WTC11 (cell line): ENCODE measurements around the gene GYPA. TPM values are rescaled to one million over a fixed set of nuclear protein-coding genes. Genes with fewer than 3 reads are reported as not detected.

Experiments used
- ATAC-seq: fragments of 200-7000 bp; cut with Tn5 transposase; 2 replicates; pipeline ENCODE4 v1.10.0; 2021; ENCODE audit warnings: mild to moderate bottlenecking, moderate library complexity
- CTCF ChIA-PET: fragments of 300-600 bp; sonication (Branson Sonifier 250); formaldehyde crosslinking; loops from one replicate; lab custom pipeline; 2021; ENCODE audit warnings: antibody characterized with exemption; lab: Charles Lee
- POLR2A ChIA-PET: fragments of 350-600 bp; sonication (Branson Sonifier 250); formaldehyde crosslinking; loops from one replicate; lab custom pipeline; 2021; ENCODE audit warnings: antibody characterized with exemption; lab: Charles Lee
- DNase-seq: peaks from one replicate; pipeline ENCODE4 v3.0.0; 2021; ENCODE audit warnings: low spot score
- H3K27ac Mint-ChIP-seq: 2 replicates; pipeline ENCODE4 v1.8.0; 2021; ENCODE audit warnings: mixed read lengths
- H3K27me3 Mint-ChIP-seq: 2 replicates; pipeline ENCODE4 v1.8.0; 2021; ENCODE audit warnings: low read depth, mild to moderate bottlenecking, moderate library complexity, mixed read lengths
- H3K36me3 Mint-ChIP-seq: 2 replicates; pipeline ENCODE4 v1.8.0; 2021; ENCODE audit warnings: mixed read lengths
- H3K4me1 Mint-ChIP-seq: 2 replicates; pipeline ENCODE4 v1.8.0; 2022; ENCODE audit warnings: mixed read lengths
- H3K4me3 Mint-ChIP-seq: 2 replicates; pipeline ENCODE4 v1.8.0; 2021; ENCODE audit warnings: mild to moderate bottlenecking, moderate library complexity, mixed read lengths
- H3K9me3 Mint-ChIP-seq: 2 replicates; pipeline ENCODE4 v1.8.0; 2021; ENCODE audit warnings: mixed read lengths
- CREM ChIP-seq: sonication (generic); formaldehyde crosslinking; IDR thresholded peaks from 2 replicates; pipeline ENCODE4 v1.8.1; 2022; ENCODE audit warnings: mild to moderate bottlenecking, missing genetic modification reagents, moderate library complexity
- FOXP1 ChIP-seq: sonication (generic); formaldehyde crosslinking; IDR thresholded peaks from 2 replicates; pipeline ENCODE4 v1.8.0; 2022; ENCODE audit warnings: missing genetic modification reagents, mild to moderate bottlenecking, moderate library complexity, borderline replicate concordance
- GABPB1 ChIP-seq: sonication (generic); formaldehyde crosslinking; IDR thresholded peaks from 2 replicates; pipeline ENCODE4 v1.8.1; 2023; ENCODE audit warnings: mild to moderate bottlenecking, missing genetic modification reagents
- PRDM15 ChIP-seq: sonication (generic); formaldehyde crosslinking; IDR thresholded peaks from 2 replicates; pipeline ENCODE4 v1.8.0; 2022; ENCODE audit warnings: missing genetic modification reagents
- RORB ChIP-seq: fragments of 250-450 bp; sonication (Bioruptor Pico); IDR thresholded peaks from 2 replicates; pipeline ENCODE4 v1.9.0; 2021; ENCODE audit warnings: mild to moderate bottlenecking
- ZNF263 ChIP-seq: sonication (generic); formaldehyde crosslinking; IDR thresholded peaks from 2 replicates; pipeline ENCODE4 v1.8.1; 2022; ENCODE audit warnings: low read depth, mild to moderate bottlenecking, moderate library complexity, missing genetic modification reagents
- ZNF512 ChIP-seq: sonication (generic); formaldehyde crosslinking; IDR thresholded peaks from 2 replicates; pipeline ENCODE4 v1.8.1; 2022; ENCODE audit warnings: missing genetic modification reagents, borderline replicate concordance
- ZNF532 ChIP-seq: fragments of 250-450 bp; sonication (Bioruptor Pico); IDR thresholded peaks from 2 replicates; pipeline ENCODE4 v1.9.0; 2021; ENCODE audit warnings: mild to moderate bottlenecking, borderline replicate concordance
- total RNA-seq: library from RNA; stranded (reverse); gene quantifications from 3 replicates; pipeline ENCODE4 v1.2.3, GENCODE V29; 2021
- TF ChIP-seq, protein P1 (sequence below): sonication (generic); formaldehyde crosslinking; IDR thresholded peaks from 2 replicates; pipeline ENCODE4 v1.8.1; 2023; ENCODE audit warnings: mild to moderate bottlenecking, missing genetic modification reagents, borderline replicate concordance
- TF ChIP-seq, protein P2 (sequence below): sonication (generic); formaldehyde crosslinking; conservative IDR thresholded peaks from 2 replicates; pipeline ENCODE4 v1.8.1; 2022; ENCODE audit warnings: mild to moderate bottlenecking, missing genetic modification reagents
- TF ChIP-seq, protein P3 (sequence below): sonication (generic); formaldehyde crosslinking; IDR thresholded peaks from 2 replicates; pipeline ENCODE4 v1.8.0; 2022; ENCODE audit warnings: mild to moderate bottlenecking, missing genetic modification reagents
- TF ChIP-seq, protein P4 (sequence below): sonication (generic); formaldehyde crosslinking; IDR thresholded peaks from 2 replicates; pipeline ENCODE4 v1.8.0; 2023; ENCODE audit warnings: mild to moderate bottlenecking, missing genetic modification reagents
- TF ChIP-seq, protein P5 (sequence below): fragments of 250-450 bp; sonication (Bioruptor Pico); conservative IDR thresholded peaks from 2 replicates; pipeline ENCODE4 v1.9.0; 2021; ENCODE audit warnings: mild to moderate bottlenecking

The GYPA gene
- total RNA-seq, 1 experiment from 2014 or later, result 0.09 TPM

DNA sequence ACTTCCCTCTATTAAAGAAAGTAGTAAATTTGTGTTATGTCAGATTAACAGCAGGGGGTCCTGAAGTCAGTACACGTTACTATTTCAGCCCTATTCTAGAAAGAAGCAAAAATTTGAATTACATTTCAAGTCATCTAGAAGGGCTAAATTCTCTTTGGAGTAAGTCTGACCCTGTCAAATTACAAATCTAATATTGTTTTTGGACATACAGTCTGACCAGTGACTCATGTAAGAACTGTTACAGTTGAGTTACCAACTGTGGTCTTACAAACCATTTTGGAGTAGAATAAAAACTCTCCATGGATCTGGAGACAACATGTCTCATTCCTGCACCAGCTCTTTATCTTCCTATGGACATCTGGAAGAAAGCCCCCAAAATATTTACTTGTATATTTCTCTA, 36.0 kb upstream of the GYPA start (continued):
- TF ChIP-seq, protein P1, sequence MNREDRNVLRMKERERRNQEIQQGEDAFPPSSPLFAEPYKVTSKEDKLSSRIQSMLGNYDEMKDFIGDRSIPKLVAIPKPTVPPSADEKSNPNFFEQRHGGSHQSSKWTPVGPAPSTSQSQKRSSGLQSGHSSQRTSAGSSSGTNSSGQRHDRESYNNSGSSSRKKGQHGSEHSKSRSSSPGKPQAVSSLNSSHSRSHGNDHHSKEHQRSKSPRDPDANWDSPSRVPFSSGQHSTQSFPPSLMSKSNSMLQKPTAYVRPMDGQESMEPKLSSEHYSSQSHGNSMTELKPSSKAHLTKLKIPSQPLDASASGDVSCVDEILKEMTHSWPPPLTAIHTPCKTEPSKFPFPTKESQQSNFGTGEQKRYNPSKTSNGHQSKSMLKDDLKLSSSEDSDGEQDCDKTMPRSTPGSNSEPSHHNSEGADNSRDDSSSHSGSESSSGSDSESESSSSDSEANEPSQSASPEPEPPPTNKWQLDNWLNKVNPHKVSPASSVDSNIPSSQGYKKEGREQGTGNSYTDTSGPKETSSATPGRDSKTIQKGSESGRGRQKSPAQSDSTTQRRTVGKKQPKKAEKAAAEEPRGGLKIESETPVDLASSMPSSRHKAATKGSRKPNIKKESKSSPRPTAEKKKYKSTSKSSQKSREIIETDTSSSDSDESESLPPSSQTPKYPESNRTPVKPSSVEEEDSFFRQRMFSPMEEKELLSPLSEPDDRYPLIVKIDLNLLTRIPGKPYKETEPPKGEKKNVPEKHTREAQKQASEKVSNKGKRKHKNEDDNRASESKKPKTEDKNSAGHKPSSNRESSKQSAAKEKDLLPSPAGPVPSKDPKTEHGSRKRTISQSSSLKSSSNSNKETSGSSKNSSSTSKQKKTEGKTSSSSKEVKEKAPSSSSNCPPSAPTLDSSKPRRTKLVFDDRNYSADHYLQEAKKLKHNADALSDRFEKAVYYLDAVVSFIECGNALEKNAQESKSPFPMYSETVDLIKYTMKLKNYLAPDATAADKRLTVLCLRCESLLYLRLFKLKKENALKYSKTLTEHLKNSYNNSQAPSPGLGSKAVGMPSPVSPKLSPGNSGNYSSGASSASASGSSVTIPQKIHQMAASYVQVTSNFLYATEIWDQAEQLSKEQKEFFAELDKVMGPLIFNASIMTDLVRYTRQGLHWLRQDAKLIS (CRISPR knock-in tag), result no peak
- TF ChIP-seq, protein P2, sequence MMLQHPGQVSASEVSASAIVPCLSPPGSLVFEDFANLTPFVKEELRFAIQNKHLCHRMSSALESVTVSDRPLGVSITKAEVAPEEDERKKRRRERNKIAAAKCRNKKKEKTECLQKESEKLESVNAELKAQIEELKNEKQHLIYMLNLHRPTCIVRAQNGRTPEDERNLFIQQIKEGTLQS (CRISPR knock-in tag), result no peak
- TF ChIP-seq ZNF532 (CRISPR knock-in tag) (no peak), ZNF512 (CRISPR knock-in tag) (no peak), ZNF263 (no peak), CREM (CRISPR knock-in tag) (no peak)
- TF ChIP-seq, protein P3, sequence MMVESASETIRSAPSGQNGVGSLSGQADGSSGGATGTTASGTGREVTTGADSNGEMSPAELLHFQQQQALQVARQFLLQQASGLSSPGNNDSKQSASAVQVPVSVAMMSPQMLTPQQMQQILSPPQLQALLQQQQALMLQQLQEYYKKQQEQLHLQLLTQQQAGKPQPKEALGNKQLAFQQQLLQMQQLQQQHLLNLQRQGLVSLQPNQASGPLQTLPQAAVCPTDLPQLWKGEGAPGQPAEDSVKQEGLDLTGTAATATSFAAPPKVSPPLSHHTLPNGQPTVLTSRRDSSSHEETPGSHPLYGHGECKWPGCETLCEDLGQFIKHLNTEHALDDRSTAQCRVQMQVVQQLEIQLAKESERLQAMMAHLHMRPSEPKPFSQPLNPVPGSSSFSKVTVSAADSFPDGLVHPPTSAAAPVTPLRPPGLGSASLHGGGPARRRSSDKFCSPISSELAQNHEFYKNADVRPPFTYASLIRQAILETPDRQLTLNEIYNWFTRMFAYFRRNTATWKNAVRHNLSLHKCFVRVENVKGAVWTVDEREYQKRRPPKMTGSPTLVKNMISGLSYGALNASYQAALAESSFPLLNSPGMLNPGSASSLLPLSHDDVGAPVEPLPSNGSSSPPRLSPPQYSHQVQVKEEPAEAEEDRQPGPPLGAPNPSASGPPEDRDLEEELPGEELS (CRISPR knock-in tag), result no peak

GRCh38 chr4:144174401-144175067, 34.0 kb upstream of the GYPA start:
- no peaks in the 10 kb centered on the region for H3K27me3 Mint-ChIP-seq
- POLR2A ChIA-PET, result no interaction called here
- peaks cover 17% of the 10 kb centered on the region for H3K4me1 Mint-ChIP-seq
- no peaks in the 10 kb centered on the region for H3K9me3 Mint-ChIP-seq
- DNase-seq (no peak), ATAC-seq (peak; percentile 74)
- CTCF ChIA-PET, result no interaction called here
- no peak overlapping the region for H3K4me3 Mint-ChIP-seq
- no peak overlapping the region for H3K27ac Mint-ChIP-seq
- H3K36me3 Mint-ChIP-seq, result no peaks in the 10 kb centered on the region
- TF ChIP-seq, protein P4, sequence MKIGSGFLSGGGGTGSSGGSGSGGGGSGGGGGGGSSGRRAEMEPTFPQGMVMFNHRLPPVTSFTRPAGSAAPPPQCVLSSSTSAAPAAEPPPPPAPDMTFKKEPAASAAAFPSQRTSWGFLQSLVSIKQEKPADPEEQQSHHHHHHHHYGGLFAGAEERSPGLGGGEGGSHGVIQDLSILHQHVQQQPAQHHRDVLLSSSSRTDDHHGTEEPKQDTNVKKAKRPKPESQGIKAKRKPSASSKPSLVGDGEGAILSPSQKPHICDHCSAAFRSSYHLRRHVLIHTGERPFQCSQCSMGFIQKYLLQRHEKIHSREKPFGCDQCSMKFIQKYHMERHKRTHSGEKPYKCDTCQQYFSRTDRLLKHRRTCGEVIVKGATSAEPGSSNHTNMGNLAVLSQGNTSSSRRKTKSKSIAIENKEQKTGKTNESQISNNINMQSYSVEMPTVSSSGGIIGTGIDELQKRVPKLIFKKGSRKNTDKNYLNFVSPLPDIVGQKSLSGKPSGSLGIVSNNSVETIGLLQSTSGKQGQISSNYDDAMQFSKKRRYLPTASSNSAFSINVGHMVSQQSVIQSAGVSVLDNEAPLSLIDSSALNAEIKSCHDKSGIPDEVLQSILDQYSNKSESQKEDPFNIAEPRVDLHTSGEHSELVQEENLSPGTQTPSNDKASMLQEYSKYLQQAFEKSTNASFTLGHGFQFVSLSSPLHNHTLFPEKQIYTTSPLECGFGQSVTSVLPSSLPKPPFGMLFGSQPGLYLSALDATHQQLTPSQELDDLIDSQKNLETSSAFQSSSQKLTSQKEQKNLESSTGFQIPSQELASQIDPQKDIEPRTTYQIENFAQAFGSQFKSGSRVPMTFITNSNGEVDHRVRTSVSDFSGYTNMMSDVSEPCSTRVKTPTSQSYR, result no peak
- TF ChIP-seq, protein P5, sequence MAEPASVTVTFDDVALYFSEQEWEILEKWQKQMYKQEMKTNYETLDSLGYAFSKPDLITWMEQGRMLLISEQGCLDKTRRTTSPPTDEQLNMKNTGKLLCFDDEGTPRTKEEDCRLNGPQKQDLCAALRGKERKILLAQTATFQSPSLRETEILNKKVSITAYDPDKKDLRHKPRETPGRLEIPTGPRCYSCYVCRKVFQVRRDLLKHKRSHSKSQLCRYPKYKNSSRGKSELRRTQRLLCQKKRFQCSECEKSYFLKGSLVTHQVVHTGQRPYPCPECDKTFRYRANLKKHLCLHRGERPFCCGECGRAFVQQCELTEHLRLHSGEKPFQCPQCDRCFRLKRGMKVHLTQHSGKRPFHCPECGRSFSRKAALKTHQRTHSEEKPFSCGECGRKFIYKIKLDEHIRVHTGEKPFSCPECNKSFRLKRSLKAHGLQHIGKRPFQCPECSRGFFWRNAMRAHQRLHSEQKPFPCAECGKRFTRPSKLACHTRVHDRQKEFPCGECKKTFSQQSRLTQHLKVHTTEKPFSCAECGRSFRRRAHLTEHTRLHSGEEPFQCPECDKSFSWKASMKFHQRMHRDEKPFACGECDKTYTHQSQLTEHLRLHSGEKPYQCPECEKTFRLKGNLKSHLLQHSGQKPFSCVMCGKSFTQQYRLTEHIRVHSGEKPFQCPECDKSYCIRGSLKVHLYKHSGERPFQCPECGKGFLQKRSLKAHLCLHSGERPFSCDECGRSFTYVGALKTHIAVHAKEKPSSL (CRISPR knock-in tag), result no peak
- TF ChIP-seq GABPB1 (CRISPR knock-in tag) (no peak), FOXP1 (CRISPR knock-in tag) (no peak), RORB (CRISPR knock-in tag) (no peak), PRDM15 (CRISPR knock-in tag) (no peak)
